ENCODE data around the gene ACER3.

DNA sequence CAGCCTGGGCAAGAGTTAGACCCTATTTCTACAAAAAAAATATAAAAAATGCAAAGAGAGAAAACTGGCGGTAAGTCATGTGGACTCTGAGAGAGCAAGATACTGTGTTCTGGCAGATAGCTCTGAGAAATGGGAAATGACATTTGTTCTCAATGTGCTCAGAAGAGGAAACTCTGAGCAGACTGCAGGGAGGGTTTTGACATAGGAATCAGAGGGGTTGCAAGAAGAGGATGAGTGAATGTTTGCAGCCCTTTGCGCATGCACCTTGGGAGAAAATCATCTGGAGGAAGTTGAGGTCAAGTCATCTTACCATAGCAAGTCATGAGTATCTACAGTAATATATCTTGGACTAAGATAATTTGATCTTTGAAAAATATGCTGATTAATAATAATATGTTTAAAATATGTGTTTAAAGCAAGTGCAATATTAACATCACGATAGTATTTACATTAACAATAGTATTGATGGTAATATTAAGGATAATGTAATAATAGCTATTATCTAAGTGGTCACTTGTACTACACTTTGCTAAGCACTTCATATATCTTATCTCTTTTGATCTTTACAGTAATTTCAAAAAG lies 2.6 kb downstream of the ACER3 start:
- TF ChIP-seq, protein P1, sequence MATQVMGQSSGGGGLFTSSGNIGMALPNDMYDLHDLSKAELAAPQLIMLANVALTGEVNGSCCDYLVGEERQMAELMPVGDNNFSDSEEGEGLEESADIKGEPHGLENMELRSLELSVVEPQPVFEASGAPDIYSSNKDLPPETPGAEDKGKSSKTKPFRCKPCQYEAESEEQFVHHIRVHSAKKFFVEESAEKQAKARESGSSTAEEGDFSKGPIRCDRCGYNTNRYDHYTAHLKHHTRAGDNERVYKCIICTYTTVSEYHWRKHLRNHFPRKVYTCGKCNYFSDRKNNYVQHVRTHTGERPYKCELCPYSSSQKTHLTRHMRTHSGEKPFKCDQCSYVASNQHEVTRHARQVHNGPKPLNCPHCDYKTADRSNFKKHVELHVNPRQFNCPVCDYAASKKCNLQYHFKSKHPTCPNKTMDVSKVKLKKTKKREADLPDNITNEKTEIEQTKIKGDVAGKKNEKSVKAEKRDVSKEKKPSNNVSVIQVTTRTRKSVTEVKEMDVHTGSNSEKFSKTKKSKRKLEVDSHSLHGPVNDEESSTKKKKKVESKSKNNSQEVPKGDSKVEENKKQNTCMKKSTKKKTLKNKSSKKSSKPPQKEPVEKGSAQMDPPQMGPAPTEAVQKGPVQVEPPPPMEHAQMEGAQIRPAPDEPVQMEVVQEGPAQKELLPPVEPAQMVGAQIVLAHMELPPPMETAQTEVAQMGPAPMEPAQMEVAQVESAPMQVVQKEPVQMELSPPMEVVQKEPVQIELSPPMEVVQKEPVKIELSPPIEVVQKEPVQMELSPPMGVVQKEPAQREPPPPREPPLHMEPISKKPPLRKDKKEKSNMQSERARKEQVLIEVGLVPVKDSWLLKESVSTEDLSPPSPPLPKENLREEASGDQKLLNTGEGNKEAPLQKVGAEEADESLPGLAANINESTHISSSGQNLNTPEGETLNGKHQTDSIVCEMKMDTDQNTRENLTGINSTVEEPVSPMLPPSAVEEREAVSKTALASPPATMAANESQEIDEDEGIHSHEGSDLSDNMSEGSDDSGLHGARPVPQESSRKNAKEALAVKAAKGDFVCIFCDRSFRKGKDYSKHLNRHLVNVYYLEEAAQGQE (IDR thresholded peaks at IDR 0.05; ENCODE audit: unreplicated experiment): no peak
- TF ChIP-seq, protein P2, sequence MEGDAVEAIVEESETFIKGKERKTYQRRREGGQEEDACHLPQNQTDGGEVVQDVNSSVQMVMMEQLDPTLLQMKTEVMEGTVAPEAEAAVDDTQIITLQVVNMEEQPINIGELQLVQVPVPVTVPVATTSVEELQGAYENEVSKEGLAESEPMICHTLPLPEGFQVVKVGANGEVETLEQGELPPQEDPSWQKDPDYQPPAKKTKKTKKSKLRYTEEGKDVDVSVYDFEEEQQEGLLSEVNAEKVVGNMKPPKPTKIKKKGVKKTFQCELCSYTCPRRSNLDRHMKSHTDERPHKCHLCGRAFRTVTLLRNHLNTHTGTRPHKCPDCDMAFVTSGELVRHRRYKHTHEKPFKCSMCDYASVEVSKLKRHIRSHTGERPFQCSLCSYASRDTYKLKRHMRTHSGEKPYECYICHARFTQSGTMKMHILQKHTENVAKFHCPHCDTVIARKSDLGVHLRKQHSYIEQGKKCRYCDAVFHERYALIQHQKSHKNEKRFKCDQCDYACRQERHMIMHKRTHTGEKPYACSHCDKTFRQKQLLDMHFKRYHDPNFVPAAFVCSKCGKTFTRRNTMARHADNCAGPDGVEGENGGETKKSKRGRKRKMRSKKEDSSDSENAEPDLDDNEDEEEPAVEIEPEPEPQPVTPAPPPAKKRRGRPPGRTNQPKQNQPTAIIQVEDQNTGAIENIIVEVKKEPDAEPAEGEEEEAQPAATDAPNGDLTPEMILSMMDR (conservative IDR thresholded peaks at IDR 0.05; ENCODE audit: low read depth in 2 of 2): no peak
- TF ChIP-seq POLR2AphosphoS5 (IDR thresholded peaks at IDR 0.05; ENCODE audit: low read depth): no peak
- TF ChIP-seq EZH2 (IDR thresholded peaks at IDR 0.05; ENCODE audit: low read depth, unreplicated experiment): no peak
- TF ChIP-seq STAT1 (IDR thresholded peaks at IDR 0.05; ENCODE audit: unreplicated experiment): no peak
- no peak for TF ChIP-seq EZH2phosphoT487 (IDR thresholded peaks at IDR 0.05; ENCODE audit: unreplicated experiment)
- TF ChIP-seq ZNF114 (CRISPR knock-in tag; IDR thresholded peaks at IDR 0.05): no peak
